Right forelimb (tissue), 1 donor: ENCODE measurements around the gene SP100.
"Not testable (repeated sequence)": the region's sequence is repeated elsewhere in the genome, so short reads cannot be mapped to it uniquely, and the experiment has no call there.

ENCODE experiments used
- DNase-seq: peaks from one replicate; pipeline ENCODE4 v3.0.0-alpha.2; 2018

SP100 gene

DNA sequence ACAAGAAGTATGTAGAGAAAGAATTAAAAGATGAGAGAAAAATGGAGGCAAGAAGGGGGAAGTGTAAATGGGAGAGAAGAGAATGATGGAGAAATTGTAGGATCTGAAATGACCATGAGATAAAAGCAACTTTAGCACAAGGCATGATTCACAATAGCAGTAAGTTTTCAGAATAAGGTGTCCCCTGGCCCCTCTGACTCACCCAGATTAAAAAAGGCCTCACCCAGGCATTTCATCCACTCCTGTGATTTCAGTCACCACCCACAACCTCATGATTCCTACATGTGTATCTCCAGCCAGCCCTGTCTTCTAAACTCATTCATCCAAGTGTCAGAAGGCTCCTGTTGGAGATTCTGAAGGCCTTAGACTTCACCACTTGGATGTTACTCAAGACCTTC lies 56.6 kb downstream of the SP100 start:
- no peak for DNase-seq

DNA sequence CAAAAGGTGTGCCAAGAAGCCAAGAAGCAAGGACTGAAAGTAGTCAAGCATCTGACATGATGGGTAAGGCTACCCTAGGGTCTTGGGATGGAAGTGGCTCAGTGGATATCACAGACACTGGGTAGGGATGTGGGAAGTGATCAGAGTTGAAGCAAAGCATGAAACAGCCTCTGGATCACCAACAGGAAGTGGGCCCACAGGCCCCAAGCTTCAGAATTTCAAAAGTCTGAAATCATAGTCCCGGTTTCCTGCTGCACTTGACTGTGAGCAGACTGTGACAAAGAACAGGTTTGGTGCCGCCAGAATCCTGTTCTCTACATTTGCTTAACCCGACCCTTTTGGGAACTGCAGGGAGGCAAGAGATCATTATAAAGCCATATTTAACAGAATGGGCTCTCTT lies 57.4 kb downstream of the SP100 start:
- DNase-seq: no peak

DNA sequence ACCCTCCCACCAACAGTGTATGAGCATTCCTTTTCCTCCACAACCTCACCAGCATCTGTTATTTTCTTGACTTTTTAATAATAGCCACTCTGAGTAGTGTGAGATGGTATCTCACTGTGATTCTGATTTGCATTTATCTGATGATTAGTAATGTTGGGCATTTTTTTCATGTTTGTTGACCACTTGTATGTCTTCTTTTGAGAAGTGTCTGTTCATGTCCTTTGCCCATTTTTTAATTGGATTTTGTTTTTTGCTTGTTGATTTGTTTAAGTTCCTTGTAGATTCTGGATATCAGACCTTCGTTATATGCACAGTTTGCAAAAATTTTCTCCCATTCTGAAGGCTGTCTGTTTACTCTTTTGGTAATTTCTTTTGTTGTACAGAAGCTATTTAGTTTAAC lies 59.1 kb downstream of the SP100 start:
- no peak for DNase-seq

DNA sequence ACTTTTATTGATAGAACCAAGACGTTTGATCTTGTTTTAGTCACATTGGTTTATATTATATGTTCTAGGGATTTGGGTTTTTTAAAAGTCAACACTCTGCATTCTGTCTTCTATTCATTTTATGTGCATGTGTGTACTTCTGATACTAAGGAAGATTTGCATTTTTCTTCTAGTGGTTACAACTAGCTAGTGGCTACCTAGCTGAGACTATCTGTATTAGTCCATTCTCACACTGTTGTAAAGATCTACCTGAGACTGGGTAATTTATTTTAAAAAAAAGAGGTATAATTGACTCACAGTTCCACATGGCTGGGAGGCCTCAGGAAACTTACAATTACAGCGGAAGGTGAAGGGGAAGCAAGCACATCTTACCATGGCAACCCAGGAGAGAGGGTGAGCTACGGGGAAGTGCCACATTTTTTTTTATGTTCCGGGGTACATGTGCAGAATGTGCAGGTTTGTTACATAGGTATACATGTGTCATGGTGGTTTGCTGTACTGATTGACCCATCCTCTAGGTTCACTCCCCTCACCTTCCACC lies 69.9 kb downstream of the SP100 start:
- DNase-seq: no peak

DNA sequence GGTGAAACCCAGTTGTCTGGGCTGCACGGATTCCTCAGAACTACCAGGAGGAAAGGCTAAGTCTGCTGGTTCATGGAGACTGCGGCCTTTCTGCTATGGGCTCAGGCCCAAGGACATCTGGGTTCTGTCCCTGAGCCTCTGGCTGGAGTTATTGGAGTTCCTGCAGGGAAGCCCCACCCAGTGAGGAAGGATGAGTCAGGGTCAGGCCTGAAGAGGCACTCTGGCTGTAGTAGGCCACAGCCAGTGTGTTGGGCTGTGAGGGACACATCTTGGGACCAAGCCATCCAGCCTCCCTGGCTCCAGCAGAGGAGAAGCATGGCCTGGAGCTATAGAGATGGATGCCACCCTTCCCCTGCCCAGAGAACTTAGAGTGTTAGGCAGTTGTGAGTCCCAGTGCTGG lies 75.2 kb downstream of the SP100 start:
- not testable (repeated sequence) for DNase-seq

DNA sequence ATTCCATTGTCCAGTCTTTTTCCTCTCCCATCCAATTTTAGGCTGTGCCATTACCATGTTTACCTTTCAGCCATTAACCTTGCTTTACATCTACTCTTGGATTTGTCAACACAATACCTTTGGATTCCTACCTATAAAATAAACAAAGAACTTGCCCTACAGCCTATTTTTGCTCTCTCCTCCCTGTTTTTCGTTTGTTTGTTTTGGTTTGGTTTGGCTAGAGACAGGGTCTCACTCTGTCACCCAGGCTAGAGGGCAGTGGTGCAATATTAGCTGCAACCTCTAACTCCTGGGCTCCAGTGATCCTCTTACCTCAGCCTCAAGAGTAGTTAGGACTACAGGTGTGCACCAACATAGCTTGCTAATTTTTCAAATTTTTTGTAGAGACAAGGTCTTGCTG lies 76.1 kb downstream of the SP100 start:
- no peak for DNase-seq

DNA sequence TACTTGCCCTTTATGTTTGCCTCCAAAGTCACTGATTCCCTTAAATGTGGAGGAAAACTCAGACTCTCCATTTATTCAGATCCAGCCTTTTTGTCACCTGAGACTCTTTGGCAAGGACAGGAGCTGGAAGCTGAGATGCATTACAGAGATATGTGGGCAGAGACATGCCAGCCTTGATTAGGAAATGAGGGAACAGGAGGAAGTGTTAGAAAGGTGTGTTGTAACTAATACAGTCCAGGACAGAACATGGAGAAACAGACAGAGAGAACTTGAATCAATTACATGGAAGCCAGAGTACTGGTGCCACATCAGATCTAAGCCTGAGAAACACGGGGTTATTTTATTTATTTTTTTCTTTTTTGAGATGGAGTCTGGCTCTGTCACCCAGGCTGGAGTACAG lies 79.0 kb downstream of the SP100 start:
- DNase-seq: no peak

DNA sequence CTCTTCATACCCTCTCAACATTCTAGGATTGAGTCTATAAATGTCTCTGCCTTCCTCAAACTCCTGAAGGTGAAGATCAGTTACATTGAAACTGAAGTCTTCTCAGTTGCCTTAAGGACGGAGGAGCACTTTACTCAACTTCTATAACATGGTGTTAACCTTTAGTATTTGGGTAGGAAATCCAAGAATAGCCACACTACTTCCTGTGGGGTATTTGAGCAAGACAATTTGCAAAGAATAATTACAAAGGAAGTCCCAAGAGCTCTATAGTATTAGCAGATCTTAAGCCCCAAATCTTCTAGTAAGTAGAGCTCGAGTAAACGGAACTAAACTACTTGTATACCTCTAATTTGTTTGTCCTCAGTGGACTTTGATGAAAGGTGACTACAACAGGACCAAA lies 80.9 kb downstream of the SP100 start:
- DNase-seq: no peak

DNA sequence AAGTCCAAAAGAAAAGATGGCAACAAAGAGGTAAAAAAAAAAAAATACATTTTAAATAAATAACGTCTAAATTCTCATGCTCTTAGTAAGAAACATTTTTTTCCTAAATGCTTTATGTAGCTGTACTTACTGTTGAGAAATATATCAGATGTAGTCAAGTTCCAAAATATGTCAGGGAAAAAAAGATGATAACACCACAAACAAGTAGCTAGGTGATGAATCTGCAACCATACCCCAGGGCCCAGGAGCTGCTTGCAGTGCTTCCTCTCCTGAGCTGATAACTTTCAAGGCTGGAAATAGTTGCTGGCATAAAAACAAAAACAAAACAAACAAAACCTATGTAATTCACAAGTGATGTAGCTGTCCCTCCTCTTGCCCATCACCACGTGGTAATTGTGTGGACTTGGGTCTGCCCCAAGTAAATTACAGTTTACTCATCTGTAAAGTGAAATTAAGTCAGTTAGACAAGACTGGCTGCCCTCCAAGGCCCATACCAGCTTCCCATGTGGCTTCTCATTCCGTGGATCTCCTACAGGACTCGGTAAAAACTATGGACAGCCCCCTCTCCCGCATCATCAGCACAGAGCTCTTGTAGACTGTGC lies 82.6 kb downstream of the SP100 start:
- DNase-seq: no peak

DNA sequence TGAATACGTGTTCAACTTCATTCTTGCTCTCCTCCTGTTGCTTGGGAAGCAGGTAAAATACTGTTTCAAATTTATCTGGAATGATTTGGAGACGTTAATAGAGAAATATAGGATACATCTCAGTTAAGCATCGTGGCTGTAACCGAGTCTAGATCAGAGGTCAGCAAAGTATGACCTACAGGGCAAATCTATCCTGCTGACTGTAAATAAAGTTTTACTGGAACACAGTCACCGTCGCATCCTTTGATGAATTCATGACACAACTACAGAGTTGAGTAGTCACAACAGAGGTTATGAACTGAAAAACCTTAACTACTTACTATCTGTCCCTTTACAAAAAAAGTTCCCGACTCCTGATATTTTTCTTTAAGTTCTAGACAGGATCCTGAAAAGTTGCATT lies 86.6 kb downstream of the SP100 start:
- DNase-seq: no peak

DNA sequence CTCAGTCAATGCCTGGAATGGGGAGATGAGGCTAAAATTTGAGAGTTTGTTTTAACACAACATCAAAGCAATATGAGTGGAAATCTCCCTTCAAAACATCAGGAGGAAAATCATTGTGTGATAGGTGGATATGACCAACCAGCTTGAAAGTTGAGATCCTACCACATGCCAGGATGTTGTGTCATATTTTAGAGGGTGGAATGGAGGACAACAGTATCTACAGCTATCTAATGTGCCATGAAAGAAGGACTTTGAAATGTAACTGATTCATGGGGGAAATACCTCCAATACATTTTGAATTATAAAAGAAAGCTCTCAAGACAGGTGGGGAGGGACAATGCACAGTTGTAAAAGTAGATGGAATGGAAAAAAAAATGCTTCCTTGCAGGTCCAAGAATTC lies 87.8 kb downstream of the SP100 start:
- DNase-seq: no peak

DNA sequence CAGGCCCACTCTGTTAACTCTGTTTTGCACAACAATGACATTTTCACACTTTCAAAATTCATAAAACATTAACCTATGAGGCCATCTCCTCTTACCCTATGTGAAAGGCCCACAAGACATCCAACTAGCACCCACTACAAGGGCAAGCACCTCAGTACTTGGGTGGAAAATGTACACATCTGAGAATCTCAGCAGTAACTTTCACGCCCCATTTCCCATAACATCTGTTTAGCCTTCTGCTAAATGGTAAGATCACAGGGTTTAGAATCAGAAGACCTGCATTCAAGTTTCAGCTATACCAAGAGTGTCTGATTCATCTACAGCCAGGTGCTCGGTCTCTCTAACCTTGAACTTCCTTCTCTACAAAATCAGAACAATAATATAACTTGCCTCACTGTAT lies 89.2 kb downstream of the SP100 start:
- no peak for DNase-seq

DNA sequence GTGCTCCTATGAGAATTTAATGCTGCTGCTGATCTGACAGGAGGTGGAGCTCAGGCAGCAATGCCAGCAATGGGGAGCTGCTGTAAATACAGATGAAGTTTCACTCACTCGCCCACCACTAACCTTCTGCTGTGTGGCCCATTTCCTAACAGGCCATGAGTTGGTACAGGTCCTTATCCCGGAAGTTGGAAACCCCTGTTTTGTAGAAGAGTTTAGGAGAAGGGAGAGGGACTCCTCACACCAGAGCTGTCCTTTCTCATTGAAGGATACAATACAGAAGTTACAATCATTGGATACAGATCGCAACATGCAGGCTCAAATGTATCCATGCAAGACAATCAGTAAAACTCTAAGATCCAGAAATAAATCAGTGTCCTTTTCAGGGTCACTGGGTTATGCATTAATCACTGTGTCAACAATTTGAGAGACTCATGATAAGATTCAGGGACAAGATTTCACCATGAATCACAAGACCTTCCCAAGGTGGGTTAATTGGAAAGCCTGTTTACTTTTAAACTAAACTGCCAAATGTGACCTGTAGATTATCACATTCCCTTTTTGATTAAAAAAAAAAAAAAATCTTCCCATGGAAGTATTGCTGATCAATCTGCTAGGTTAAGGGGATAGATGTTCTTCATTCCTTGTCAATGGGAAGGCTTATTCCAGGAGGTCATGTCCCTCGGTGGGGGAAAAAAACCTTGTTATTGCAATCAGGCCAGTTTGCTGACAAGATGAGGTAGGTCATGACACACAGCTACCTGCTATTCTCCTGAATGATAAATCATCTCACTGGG lies 97.2 kb downstream of the SP100 start:
- DNase-seq: no peak

DNA sequence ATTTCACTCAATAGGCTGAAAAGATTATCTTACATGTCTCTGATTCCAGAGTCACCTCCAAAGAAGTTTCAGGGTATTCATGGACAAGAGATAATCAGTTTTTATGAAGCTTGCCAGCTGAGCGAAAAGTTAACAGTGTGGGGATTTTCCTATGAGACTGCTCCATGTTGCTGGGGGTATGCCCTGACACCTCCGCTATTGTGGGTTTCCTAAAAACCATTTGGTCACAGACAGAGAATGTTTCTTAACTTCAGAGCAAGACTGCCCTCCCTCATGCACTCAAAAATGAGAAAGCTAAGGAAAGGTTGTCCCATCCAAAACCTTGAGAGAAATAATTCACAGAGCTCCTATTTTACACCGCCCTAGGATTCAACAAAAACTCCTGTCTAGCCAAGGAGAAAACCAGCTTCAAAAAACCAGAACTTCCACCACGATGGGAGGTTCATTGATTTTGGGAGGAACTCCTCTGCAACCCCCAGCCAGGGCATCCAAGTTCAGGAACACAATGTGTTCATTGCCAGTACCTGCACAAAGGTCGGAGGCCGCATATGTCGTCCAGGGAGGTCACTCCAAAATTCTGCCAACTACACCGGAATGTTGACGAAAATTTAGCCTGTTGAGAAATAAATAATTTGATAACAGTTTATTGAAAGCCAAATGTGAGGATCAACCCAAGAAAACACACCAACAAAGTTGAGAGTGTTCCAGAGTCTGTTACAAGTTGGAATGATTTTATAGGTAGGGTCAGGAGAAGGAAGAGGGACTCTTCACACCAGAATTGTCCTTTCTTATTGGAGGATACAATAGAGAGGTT lies 104.3 kb downstream of the SP100 start:
- no peak for DNase-seq

DNA sequence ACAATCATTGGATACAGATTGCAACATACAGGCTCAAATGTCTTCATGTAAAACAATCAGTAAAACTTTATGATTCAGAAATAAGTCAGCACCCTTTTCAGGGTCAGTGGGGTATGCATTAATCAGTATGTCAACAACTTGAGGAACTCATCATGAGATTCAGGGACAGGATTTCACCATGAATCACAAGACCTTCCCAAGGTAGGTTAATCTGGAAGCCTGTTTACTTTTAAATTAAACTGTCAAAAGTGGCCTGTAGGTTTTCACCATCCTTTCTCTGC lies 104.8 kb downstream of the SP100 start:
- DNase-seq: no peak

DNA sequence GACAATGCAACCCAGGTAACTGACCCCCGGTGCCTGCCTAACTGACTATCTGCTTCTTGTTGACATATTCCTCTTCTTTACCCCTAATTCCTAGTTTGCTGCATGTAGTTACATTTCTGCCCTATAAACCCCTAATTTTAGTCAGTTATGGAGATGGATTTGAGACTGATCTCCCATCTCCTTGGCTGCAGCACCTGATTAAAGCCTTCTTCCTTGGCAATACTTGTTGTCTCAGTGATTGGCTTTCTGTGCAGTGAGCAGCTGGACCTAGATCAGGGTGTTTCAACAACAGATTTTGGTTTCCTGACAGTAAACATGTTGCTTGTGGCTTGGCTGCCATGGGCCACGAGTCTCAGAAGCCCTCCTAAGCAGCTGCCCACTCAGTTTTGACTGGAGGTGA lies 105.4 kb downstream of the SP100 start:
- no peak for DNase-seq

DNA sequence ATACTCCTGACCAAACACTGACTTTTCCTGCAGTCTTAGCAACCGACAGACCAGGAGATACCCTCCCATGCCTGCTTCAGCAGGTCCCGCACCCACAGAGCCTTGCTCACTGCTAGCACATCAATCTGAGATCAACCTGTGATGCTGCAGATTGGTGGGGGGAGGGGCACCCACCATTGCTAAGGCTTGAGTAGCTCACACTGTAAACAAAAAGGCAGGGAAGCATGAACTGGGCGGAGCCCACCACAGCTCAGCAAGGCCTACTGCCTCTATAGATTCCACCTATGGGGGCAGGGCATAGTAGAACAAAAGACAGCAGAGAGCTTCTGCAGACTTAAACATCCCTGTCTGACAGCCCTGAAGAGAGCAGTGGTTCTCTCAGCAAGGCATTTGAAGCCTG lies 109.7 kb downstream of the SP100 start:
- no peak for DNase-seq

DNA sequence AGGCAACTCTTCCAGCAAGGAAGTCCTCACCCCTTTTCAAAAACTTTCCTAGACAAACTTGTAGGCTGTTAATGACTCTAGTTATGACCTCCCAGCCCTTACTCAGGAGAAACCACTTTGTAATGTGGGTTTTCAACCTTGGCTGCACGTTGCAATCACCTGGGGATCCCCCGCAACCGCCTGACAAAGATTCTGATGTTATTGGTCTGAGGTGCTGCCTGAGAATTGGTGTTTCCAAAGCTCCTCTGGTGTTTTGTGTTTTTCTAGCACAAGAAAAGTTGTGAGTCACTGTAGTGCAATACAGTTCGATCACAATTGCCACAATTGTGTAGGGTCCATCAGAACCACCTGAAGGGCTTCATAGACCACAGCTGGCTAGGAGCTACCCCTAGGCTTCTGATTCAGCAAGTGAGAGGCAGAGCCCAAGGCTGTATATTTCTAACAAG lies 121.6 kb downstream of the SP100 start:
- no peak for DNase-seq

DNA sequence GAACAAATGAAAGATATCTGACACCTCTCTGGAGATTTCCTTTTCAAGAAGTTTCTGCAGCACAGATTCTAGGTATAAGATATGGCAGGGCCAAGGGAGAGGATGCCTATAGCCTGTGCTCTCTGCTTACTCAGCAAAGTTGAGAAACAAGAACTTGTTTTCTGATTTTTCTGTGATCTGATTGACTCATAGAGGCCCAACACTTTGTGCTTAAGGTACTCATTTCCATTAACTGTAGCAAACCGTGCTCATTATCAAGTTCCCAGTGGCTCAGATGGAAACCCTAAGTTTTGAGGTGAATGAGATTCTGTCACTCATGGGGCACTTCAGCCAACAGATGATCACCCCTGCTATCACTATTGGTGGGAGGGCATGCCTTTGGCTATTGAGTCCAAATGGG lies 124.3 kb downstream of the SP100 start:
- DNase-seq: no peak

DNA sequence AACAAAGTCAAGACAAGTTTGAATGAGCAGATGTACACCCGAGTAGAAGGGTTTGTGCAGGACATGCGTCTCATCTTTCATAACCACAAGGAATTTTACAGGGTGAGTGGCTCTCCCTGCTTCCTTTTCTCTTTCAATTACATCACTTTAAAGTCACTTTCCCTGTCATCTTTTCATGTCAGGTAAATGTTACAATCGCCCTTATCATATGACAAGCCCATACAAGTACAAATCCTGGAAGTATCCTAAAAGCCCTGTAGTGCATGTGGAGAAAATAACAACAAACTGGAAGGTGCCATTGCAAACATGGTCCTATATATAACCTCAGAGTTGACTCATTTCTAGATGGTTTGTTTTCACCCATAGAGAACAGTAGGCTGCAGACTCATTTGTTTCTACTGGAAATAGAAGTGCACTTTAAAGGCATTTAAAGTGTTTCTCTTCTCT lies 126.0 kb downstream of the SP100 start:
- DNase-seq: no peak

DNA sequence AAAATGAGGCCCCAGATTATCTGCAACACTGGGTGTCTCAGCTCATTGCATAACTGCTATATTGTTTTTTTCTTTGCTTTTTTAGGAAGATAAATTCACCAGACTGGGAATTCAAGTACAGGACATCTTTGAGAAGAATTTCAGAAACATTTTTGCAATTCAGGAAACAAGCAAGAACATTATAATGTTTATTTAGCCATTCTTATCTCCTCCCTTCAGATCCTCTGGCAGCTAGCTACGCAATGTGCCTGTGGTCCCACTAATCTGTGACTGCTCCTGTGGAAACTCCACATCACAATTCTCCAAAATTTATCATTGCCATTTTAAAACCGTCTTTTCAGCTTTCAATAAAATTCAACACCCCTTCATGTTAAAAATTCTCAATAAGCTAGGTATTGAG lies 126.8 kb downstream of the SP100 start:
- DNase-seq: no peak

DNA sequence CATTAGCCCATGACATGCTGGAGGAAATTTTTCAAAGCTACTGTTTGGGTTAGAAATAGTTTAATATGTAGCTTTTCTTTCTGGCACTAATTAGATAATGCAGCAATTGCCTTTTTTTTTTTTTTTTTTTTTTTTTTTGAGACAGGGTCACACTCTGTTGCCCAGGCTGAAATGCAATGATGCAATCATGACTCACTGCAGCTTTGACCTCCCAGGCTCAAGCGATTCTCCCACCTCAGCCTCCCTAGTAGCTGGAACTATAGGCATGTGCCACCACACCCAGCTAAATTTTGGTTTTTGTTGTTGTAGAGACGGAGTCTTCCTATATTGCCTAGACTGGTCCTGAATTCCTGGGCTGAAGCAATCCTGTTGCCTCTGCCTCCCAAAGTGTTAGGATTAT lies 136.2 kb downstream of the SP100 start:
- DNase-seq: no peak

DNA sequence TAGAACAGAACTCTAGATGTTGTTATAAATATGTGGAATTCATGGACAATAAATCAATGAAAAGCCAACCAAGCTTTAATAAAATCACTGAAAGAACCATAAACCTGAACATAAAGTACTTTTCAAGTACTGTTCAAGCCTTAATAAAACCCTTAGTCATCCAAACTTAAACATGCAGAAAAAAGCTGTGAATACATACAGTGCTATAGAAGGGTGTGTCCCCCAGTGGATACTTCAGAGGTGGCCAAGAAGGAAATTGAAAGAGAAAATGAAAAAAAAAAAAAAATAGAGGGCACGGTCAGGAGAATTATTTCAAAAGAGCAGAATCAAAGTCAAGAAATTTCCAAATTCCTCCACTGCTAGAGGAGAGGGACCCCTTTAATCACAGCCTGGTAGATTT lies 141.1 kb downstream of the SP100 start:
- DNase-seq: no peak
